GM20000 (cell line): ENCODE data around the gene KAT8.

Source experiments
- DNase-seq: peaks from one replicate; pipeline ENCODE4 v3.0.0; 2012; ENCODE audit warnings: low spot score
- CTCF ChIP-seq: IDR thresholded peaks from 2 replicates; pipeline ENCODE4 v1.5.1; 2012; ENCODE audit warnings: mild to moderate bottlenecking, control low read depth; ENCODE audit errors: extremely low read depth, missing control alignments

The KAT8 gene

GRCh38 chr16:31120129-31120528 lies 2.7 kb downstream of the KAT8 start:
- DNase-seq, result no peak
- no peak for TF ChIP-seq CTCF

DNA sequence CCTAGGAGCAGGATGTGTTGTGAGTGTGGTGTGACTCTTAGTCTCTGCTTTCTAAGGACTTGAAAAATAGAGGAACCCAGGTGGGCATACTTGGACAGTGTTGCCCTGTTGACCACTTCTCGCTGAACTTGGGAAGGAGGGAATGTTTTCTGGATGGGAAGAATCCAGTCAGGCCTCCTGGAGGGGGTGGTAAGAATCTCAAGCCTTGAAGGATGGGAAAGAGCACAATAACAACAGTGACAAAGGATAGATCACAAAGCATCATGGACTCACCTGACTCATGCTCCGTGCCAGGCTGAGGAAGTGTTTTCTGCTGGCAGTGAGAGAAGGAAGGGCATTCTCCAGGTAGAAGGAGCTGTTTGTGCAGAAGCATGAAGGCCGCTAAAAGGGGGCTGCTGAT lies 8.4 kb downstream of the KAT8 start:
- no peak for TF ChIP-seq CTCF
- DNase-seq, result no peak

GRCh38 chr16:31127182-31127581 lies 9.7 kb downstream of the KAT8 start:
- DNase-seq, result no peak
- no peak for TF ChIP-seq CTCF

DNA sequence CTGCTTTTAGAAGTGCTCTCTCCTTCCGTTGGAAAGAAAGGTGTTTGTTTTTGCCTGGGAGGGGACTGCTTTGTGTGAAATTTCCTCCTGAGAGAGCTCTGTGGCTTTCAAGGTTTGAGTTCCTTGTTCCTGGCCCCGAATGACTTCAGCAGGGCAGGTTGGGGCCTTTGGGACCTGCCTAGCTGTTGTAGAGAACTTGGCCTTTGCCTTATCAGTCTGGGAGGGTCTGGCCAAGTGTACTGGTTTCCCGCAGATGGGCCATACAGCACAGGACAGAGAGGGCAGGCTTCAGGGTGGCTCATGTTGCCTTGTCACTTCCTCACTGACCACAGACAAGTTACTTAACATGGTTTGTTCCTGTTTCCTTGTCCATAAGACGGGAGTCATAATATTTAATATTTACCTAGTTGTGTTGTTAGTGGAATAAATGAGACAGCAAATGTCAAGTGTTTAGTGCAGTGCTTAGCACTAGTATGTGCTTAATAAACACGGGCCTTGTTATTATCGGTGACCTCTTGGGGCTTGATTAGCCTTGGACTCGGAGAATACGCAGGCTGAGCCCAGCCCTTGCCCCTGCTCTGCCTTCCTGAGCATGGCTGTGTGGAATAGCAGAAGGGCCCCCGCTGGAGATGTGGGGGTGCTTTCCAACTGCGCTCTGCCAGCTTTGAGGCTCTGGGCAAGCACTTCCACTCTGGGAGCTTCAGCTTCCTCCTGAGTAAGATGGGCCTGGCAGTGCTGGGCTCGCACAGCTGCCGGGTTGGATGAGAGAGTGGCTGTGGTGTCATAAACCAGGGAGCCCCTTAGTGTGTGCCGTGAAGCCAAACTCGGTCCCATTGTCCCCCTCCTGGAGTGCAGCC lies 11.5 kb downstream of the KAT8 start:
- TF ChIP-seq CTCF, result no peak
- DNase-seq, result no peak

GRCh38 chr16:31129568-31130335 lies 12.3 kb downstream of the KAT8 start:
- no peak for DNase-seq
- TF ChIP-seq CTCF, result no peak

- TF ChIP-seq CTCF, result no peak
These were observed 12.9 kb downstream of the KAT8 start for GRCh38 chr16:31130336-31130891.

GRCh38 chr16:31130899-31131298 lies 13.4 kb downstream of the KAT8 start:
- no peak for TF ChIP-seq CTCF
- no peak for DNase-seq

More at GRCh38 chr16:31130336-31130891, 12.9 kb downstream of the KAT8 start:
- DNase-seq, result no peak
